Activated T-cell treated with anti-CD3 and anti-CD28 coated beads, Interleukin-2, amount 50 U/mL, for 72 hours (primary cell): ENCODE measurements around the gene NUDT4. TPM values are rescaled to one million over a fixed set of nuclear protein-coding genes. Genes with fewer than 3 reads are reported as not detected.

Source experiments
- ATAC-seq, 2 donors: fragments of 150-1000 bp; cut with Tn5 transposase; replicated peaks in 1 of 2; 2 replicates each; pipeline ENCODE4 v1.10.0; 2021; ENCODE audit warnings: moderate library complexity in 2 of 2, mild to moderate bottlenecking in 1 of 2
- DNase-seq, 2 donors: peaks; one replicate each; pipeline ENCODE4 v3.0.0; 2021 to 2022; ENCODE audit warnings: mixed read lengths in 1 of 2
- H3K27ac Mint-ChIP-seq: one replicate; pipeline ENCODE4 v1.8.0; 2022; ENCODE audit warnings: mild to moderate bottlenecking, moderate library complexity, mixed read lengths
- H3K27me3 Mint-ChIP-seq: one replicate; pipeline ENCODE4 v1.8.0; 2022; ENCODE audit warnings: low read depth, mixed read lengths
- H3K36me3 Mint-ChIP-seq, 2 donors: one replicate each; pipeline ENCODE4 v1.8.0; 2022; ENCODE audit warnings: mixed read lengths in 2 of 2, mild to moderate bottlenecking in 1 of 2; ENCODE audit not compliant: insufficient read depth in 2 of 2
- H3K4me1 Mint-ChIP-seq: one replicate; pipeline ENCODE4 v1.8.0; 2022; ENCODE audit warnings: low read depth, mixed read lengths
- H3K4me3 Mint-ChIP-seq, 2 donors: one replicate each; pipeline ENCODE4 v1.8.0; 2022; ENCODE audit warnings: mild to moderate bottlenecking in 2 of 2, mixed read lengths in 2 of 2, moderate library complexity in 2 of 2
- H3K9me3 Mint-ChIP-seq, 2 donors: one replicate each; pipeline ENCODE4 v1.8.0; 2022; ENCODE audit warnings: mixed read lengths in 2 of 2
- total RNA-seq, 2 donors: library from RNA; stranded (reverse); gene quantifications; one replicate each; pipeline ENCODE4 v1.2.3, GENCODE V29; 2022

The NUDT4 gene
- total RNA-seq, 2 donors from 2014 or later, result 72.0 to 93.4 TPM

GRCh38 chr12:93356214-93356613 lies 21.5 kb upstream of the NUDT4 start:
- Mint-ChIP-seq H3K4me3 (no peak overlapping the region), H3K36me3 (no peaks in the 10 kb centered on the region), H3K27ac (no peak overlapping the region), H3K4me1 (no peaks in the 10 kb centered on the region), H3K27me3 (no peaks in the 10 kb centered on the region), H3K9me3 (no peaks in the 10 kb centered on the region)
- no peak for DNase-seq
- no peak for ATAC-seq

- Mint-ChIP-seq H3K27ac (no peak overlapping the region), H3K9me3 (no peaks in the 10 kb centered on the region), H3K36me3 (no peaks in the 10 kb centered on the region), H3K4me3 (no peak overlapping the region), H3K27me3 (no peaks in the 10 kb centered on the region), H3K4me1 (no peaks in the 10 kb centered on the region)
- DNase-seq, result no peak
- ATAC-seq, result no peak
Measured at GRCh38 chr12:93358058-93358457, 19.7 kb upstream of the NUDT4 start.

GRCh38 chr12:93358821-93359220 lies 18.9 kb upstream of the NUDT4 start:
- DNase-seq, result no peak
- Mint-ChIP-seq H3K36me3 (no peaks in the 10 kb centered on the region), H3K9me3 (no peaks in the 10 kb centered on the region), H3K4me3 (no peak overlapping the region), H3K27ac (no peak overlapping the region), H3K4me1 (peaks cover 4% of the 10 kb centered on the region), H3K27me3 (no peaks in the 10 kb centered on the region)
- no peak for ATAC-seq

GRCh38 chr12:93360688-93361087 lies 17.0 kb upstream of the NUDT4 start:
- Mint-ChIP-seq H3K36me3 (no peaks in the 10 kb centered on the region), H3K4me3 (no peak overlapping the region), H3K4me1 (peaks cover 15% of the 10 kb centered on the region), H3K27ac (no peak overlapping the region), H3K27me3 (no peaks in the 10 kb centered on the region), H3K9me3 (no peaks in the 10 kb centered on the region)
- DNase-seq, result no peak
- no peak for ATAC-seq

DNA sequence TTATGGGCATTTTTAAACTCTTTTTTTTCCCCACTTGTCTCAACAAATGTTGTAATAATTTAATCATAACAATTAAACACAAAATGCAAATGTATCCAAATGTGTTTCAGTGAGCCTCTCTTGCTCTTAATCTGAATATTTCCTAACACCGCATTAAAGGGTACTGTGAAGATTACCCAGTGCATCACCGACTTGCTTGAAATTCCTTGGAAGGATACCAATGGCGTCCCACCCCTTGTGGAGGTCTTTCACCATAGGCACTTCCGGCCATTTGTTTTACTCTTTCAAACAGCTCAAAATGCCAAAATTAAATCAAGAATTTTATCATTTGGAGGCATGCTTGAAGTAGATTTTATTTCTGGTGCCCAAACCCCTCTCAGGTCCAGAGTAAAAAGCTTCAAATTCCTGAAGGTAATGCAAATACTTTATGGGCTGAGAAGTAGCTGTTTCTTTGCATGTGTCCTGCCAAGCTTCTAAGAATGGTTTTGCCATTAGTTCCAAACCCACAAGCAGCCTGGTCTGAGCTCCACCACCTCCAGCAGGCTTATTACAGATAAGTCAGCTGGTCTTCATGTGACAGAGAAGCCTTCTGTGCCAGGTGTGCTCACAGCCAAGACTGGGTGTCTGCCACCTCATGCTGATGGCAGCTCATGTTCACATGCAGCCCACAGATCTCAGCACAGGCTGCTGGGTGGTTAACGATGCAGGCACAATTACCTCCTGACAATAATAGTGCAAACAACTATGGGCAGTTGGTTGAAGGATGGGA lies 16.4 kb upstream of the NUDT4 start:
- H3K27ac Mint-ChIP-seq, result no peak overlapping the region
- H3K9me3 Mint-ChIP-seq, result no peaks in the 10 kb centered on the region
- no peaks in the 10 kb centered on the region for H3K27me3 Mint-ChIP-seq
- H3K4me3 Mint-ChIP-seq, result no peak overlapping the region
- no peak for ATAC-seq
- peaks cover 15% of the 10 kb centered on the region for H3K4me1 Mint-ChIP-seq
- no peak for DNase-seq
- no peaks in the 10 kb centered on the region for H3K36me3 Mint-ChIP-seq

GRCh38 chr12:93363841-93364297 lies 13.9 kb upstream of the NUDT4 start:
- no peaks in the 10 kb centered on the region for H3K36me3 Mint-ChIP-seq
- H3K27ac Mint-ChIP-seq, result no peak overlapping the region
- DNase-seq (no peak), ATAC-seq (peak; percentile 50 to 58)
- H3K4me1 Mint-ChIP-seq, result peaks cover 15% of the 10 kb centered on the region
- no peaks in the 10 kb centered on the region for H3K9me3 Mint-ChIP-seq
- no peak overlapping the region for H3K4me3 Mint-ChIP-seq
- no peaks in the 10 kb centered on the region for H3K27me3 Mint-ChIP-seq

DNA sequence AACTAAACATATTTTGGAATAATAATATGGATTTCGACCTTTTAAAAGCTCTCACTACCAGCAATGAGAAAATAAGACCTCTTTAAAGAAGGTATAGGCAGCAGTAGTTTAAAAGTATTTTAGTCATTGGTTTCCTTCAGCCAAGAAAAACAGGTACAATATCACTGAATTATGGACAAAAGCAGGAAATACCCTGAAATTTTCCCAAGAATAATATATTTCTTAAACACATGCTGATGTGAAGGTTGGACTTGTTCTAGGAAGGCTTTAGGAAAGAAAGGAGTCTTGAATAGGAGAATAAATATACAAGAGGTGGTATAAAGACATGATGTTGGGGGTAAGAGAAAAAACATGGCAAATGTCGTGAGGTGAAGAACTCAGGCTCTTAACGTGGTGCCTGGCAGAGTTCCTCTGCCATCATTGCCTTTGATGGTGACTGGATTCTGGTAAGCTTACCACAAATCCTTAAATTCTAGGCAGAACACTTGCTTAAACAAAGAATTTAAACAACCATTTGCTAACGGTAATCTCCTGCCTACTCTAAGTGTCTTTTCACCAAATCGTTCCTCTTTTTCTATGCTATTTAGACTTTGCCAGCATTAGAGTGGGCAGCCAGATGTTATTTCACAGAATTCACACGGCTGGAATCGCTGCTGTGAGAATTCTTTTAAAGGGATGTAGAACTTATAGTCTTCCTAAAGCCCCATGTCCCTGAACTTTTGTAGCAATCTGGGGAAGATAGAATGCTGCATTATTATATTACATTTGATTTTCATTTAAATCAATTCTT lies 11.9 kb upstream of the NUDT4 start:
- Mint-ChIP-seq H3K27ac (no peak overlapping the region), H3K4me3 (no peak overlapping the region), H3K36me3 (no peaks in the 10 kb centered on the region)

DNA sequence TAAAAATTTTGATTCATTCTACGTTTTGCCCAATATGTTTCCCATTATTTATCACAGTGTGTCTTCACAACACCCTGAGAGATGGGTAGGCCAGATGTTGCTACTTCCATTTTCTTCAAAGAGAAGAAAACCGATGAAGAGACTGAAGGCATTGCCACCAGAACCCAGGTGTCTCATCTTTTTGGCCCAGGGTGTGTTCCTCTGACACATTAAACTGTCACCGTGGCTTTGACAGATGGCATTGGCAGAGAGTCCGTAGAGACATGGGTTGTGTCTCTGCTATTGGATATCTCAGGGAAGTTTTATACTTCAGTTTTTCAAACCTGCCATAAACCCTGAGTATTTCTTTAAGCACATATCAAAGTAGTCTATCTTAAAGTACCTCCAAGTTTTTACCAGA lies 11.3 kb upstream of the NUDT4 start:
- ATAC-seq, result no peak
- H3K4me1 Mint-ChIP-seq, result peaks cover 15% of the 10 kb centered on the region
- H3K4me3 Mint-ChIP-seq, result no peak overlapping the region
- H3K27me3 Mint-ChIP-seq, result no peaks in the 10 kb centered on the region
- no peak for DNase-seq
- no peak overlapping the region for H3K27ac Mint-ChIP-seq
- H3K9me3 Mint-ChIP-seq, result no peaks in the 10 kb centered on the region
- H3K36me3 Mint-ChIP-seq, result no peaks in the 10 kb centered on the region

More for the DNA sequence above, 11.9 kb upstream of the NUDT4 start:
- DNase-seq (no peak), ATAC-seq (no peak)
- Mint-ChIP-seq H3K9me3 (no peaks in the 10 kb centered on the region), H3K4me1 (peaks cover 15% of the 10 kb centered on the region), H3K27me3 (no peaks in the 10 kb centered on the region)

DNA sequence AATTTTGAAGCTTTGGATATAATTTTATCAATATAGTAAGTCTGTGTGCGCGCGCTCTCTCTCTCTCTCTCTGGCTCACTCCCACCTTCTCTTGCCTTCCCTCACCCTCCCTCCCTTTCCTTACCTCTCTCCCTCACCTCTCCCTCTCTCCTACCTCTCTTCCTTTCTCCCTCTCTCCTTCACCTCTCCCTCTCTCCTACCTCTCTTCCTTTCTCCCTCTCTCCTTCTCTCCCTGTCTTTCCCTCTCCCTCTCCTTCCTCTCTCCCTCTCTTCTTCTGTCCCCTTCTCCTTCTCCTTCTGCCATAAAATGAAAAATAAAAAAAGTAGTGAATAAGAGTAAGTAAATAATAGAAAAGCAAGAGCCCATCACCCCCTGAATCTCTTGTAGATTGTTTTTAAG lies 9.0 kb upstream of the NUDT4 start:
- Mint-ChIP-seq H3K27ac (no peak overlapping the region), H3K4me3 (no peak overlapping the region), H3K4me1 (peaks cover 13% of the 10 kb centered on the region), H3K36me3 (no peaks in the 10 kb centered on the region), H3K27me3 (no peaks in the 10 kb centered on the region), H3K9me3 (no peaks in the 10 kb centered on the region)
- DNase-seq (no peak), ATAC-seq (no peak)

- peaks cover 12% of the 10 kb centered on the region for H3K4me1 Mint-ChIP-seq
- no peak for ATAC-seq
- DNase-seq, result no peak
- no peaks in the 10 kb centered on the region for H3K9me3 Mint-ChIP-seq
- no peaks in the 10 kb centered on the region for H3K27me3 Mint-ChIP-seq
- no peak overlapping the region for H3K4me3 Mint-ChIP-seq
- H3K27ac Mint-ChIP-seq, result no peak overlapping the region
- H3K36me3 Mint-ChIP-seq, result no peaks in the 10 kb centered on the region
Measured at GRCh38 chr12:93369505-93369904, 8.2 kb upstream of the NUDT4 start.

DNA sequence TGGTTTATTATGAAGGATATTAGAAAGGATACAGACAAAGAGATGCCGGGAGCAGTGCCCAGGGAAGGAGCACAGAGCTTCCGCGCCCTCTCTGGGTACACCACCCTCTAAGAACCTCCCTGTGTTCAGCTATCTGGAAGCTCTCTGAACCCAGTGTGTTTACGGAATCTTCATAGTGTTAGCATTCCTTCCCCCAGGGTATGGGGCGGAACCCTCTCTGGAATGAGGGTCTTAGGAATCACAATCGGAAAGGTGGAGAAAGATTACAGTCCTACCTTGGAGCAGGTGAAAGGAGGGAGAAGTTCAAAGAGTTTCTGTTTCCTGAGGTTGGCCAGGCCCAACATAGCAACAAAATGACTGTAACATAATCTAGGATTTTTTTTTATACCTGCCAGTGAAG lies 6.8 kb upstream of the NUDT4 start:
- no peaks in the 10 kb centered on the region for H3K27me3 Mint-ChIP-seq
- H3K4me1 Mint-ChIP-seq, result peaks cover 8% of the 10 kb centered on the region

GRCh38 chr12:93373961-93374656 lies 3.6 kb upstream of the NUDT4 start:
- Mint-ChIP-seq H3K9me3 (no peaks in the 10 kb centered on the region), H3K27ac (no peak overlapping the region), H3K27me3 (peaks cover 6% of the 10 kb centered on the region), H3K4me1 (peaks cover 21% of the 10 kb centered on the region), H3K4me3 (no peak overlapping the region), H3K36me3 (peaks cover 4 to 6% of the 10 kb centered on the region in 2 donors)
- DNase-seq (no peak), ATAC-seq (no peak)

More for the DNA sequence above, 6.8 kb upstream of the NUDT4 start:
- DNase-seq, result no peak
- no peak for ATAC-seq
- Mint-ChIP-seq H3K36me3 (no peaks in the 10 kb centered on the region), H3K27ac (no peak overlapping the region), H3K4me3 (no peak overlapping the region), H3K9me3 (no peaks in the 10 kb centered on the region)

DNA sequence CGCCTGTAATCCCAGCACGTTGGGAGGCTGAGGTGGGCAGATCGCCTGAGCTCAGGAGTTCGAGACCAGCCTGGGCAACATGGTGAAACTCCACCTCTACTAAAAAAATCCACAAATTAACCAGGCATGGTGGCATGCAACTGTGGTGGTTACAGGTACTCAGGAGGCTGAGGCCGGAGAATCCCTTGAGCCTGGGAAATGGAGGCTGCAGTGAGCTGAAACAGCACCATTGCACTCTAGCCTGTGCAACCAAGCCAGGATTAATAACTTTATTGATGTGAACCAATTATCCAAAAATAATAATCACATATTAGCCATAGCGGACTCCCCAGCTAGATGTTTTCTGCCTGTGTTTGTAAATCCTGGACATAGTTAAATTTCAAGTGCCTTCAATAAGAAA lies 1.8 kb upstream of the NUDT4 start:
- peaks cover 6% of the 10 kb centered on the region for H3K27me3 Mint-ChIP-seq
- peaks cover 33% of the 10 kb centered on the region for H3K4me1 Mint-ChIP-seq
- peaks cover 4 to 8% of the 10 kb centered on the region in 2 donors for H3K36me3 Mint-ChIP-seq
- H3K4me3 Mint-ChIP-seq, result no peak overlapping the region
- H3K27ac Mint-ChIP-seq, result no peak overlapping the region
- no peaks in the 10 kb centered on the region for H3K9me3 Mint-ChIP-seq
- ATAC-seq, result no peak
- DNase-seq, result no peak
